Right hindlimb (tissue), 1 donor: ENCODE results near the gene TSTD1.
"Not testable (repeated sequence)": the region's sequence is repeated elsewhere in the genome, so short reads cannot be mapped to it uniquely, and the experiment has no call there.

Source experiments
- DNase-seq: peaks from one replicate; pipeline ENCODE4 v3.0.0-alpha.2; 2018

The TSTD1 gene

DNA sequence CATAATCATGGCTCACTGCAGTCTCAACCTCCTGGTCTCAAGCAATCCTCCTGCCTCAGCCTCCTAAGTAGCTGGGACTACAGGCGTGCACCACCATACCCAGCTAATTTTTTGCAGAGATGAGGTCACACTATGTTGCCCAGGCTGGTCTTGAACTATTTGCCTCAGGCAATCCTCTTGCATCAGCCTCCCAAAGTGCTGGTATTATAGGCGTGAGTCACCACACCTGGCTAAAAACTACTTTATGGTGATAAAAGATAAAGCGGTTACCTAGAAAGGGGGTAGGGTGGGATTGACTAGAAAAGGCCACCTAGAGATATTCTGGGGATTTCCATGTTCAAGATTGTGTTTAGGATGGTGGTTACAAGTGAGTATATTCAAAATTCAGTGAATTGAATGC is 5.0 kb downstream of the TSTD1 start:
- no peak for DNase-seq

DNA sequence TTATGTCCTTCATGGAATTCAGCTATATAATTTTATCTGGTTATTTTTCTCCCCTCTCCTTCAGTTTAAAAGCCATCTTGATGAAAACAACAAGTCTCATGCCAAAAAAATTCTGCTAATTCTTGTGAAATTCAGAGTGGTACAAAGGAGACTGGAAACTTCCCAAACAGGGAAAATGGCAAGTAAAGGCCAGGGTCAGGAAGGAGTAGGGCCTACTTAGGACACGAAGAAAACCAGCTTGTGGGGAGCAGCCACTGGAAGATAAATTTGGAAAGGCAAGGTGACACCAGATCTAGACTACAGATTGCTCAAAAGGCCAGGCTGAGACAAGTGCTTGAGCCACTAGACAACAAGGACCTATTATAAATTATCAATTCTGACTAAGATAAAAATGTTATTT is 6.4 kb downstream of the TSTD1 start:
- no peak for DNase-seq

- no peak for DNase-seq
Observed at GRCh38 chr1:161031874-161032273, 6.9 kb downstream of the TSTD1 start.

GRCh38 chr1:161029466-161029865 is 9.3 kb downstream of the TSTD1 start:
- not testable (repeated sequence) for DNase-seq

DNA sequence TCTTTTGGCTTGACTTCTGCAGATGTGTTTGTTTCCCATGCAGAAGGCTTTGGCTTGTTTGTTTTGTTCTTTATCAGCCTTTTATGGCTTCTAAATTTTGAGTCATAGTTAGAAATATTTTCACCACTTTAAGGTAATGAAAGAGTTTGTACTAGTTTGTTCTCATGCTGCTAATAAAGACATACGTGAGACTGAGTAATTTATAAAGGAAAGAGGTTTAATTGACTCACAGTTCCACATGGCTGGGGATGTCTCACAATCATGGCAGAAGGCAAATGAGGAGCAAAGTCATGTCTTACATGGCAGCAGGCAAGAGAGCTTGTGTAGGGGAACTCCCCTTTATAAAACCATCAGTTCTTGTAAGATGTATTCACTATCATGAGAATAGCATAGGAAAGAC is 11.8 kb downstream of the TSTD1 start:
- DNase-seq, result not testable (repeated sequence)

GRCh38 chr1:161022432-161022831 is 16.3 kb downstream of the TSTD1 start:
- not testable (repeated sequence) for DNase-seq

DNA sequence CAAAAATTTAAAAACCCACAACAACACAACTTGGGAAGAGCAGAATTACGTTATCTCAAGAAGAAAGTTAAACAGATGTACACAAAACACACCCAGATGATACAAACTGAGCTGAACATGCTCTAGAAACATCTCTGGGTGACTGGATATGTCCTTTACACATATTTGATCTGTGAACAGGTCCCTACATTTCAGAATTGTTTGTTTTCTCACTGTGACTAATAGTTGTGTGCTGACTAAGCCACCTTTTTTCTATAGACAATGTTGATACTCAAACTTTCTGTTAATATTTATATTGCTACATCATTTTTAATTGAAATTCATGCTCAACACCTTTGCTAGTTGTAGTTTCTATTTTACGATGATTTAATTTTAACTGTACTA is 16.8 kb downstream of the TSTD1 start:
- no peak for DNase-seq

- peak; percentile 71 for DNase-seq
Observed at GRCh38 chr1:161021165-161021969, 17.4 kb downstream of the TSTD1 start.

DNA sequence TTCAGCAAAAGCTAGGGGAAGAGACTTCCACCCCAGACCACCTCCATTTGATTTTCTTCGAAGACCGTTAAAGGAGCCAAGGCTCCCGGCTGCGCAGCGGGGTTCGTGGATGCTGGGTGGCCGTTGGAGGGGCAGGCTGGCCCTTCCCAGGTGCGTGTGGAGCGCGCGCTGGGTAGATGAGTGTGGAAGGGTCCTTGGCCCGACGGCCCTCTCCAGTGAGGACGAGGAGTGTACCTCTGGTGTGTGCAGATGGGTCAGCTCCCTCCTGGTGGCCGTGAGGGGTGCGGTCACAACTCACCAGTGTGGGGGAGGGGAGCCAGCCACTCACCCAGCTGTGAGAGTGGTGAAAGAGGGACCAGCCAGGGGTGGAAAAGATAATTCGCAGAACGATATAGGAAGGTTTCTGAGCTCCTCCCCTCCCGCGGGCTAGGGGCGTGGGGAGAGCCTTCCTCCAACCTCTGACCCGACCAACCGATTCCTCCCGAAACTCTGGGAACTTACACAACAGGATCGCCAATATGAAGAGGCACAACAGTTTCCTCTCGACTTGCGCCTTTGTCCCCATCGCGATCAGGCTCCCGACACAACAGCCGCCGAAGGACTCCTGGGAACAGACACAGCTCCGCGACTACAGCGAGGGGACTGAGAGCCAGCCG is 18.1 kb downstream of the TSTD1 start, which contains the start of gene F11R:
Gene F11R (minus strand): TSS at position 644 of the 656 bp plus-strand sequence. CDS start 79 bp downstream, at position 565.
- no peak for DNase-seq

DNA sequence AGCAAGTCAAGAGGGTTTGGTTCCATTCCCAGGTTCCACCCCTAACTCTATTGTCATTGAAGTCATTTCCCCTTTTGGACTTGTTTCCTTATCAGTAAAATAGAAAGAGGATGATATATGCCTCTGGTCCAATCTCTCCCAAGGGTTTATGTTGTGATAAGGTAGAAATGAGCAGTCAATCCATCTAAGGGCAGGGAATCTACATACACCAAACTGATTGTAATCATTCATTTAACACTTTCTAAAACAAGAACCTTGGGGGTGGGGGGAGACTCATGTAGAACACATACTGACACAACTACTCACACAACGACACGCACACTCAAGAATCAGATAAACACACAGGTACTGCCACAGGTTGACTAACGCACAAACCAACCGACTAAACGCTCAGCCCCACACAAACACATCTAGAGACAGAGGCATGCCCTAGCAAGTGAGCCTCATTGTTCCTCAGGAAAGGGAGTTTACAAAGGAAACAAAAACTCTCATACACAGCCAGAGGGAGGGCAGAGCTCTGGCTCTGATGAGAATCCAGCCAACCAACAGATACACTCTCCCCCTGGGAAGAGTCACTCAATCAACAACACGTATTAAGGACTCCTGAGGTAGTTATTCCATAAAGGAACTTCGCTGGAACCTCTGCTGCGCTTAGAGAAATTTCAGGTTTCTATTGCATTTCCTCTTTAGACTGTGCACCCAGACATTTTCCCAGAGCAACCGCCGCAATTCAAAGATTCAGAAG is 18.8 kb downstream of the TSTD1 start:
- DNase-seq, result no peak

DNA sequence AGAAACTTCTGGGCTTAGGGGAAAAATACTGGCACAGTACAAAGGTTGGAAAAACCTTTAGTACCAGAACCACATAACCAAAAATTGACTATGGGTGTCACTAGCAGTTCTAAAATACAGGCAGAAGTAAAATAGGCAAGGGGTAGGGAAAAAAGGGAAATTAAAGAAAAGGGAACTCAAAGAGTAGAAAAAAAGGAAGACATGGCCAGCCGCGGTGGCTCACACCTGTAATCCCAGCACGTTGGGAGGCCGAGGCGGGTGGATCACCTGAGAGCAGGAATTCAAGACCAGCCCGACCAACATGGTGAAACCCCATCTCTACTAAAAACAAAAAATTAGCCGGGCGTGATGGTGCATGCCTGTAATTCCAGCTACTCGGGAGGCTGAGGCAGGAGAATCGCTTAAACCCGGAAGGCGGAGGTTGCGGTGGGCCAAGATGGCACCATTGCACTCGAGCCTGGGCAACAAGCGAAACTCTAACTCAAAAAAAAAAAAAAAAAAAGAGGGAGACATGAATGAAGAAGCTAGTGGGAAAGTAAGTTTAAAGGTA is 19.6 kb downstream of the TSTD1 start:
- not testable (repeated sequence) for DNase-seq

GRCh38 chr1:161018631-161018930 is 20.2 kb downstream of the TSTD1 start:
- DNase-seq, result no peak

DNA sequence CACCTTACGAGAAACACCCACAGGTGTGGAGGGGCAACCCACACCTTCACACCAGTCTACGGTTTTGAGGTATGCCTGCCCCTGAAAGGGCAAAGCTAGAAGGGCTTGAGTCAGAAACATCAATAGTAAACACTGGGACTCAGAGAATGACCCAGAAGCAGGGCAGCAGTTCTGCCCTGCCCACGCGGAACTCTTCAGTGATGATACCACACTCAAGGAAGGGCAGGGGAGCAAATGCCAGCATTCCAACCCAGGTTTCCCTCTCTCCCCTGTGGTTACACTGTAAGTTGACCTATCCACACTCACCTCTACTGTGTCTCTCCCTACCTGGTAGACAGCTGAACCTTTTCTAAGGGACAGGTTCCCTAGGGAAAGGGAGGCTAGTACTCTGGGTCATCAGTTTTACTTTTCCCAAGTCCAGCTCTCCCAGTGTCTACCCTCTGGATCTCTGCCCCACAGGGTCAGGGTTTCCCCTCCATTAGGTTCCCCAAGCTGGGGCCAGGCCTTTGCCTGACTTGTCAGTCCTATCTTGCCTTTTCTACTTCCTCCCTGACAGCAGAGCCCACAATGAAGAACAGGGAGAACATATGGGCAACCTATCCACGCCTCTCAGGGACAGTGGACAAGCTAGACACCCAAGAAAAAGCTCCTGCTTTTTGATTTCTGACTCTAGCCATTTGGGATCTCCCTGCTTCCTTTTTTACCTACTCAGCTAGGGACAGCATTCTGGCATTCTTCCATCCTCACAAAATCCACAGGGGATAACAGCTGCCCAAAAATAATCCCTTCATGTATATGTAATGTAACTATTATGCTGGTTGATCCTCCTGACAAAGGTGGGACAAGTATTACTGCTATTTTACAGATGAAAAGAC is 20.8 kb downstream of the TSTD1 start:
- DNase-seq, result no peak

DNA sequence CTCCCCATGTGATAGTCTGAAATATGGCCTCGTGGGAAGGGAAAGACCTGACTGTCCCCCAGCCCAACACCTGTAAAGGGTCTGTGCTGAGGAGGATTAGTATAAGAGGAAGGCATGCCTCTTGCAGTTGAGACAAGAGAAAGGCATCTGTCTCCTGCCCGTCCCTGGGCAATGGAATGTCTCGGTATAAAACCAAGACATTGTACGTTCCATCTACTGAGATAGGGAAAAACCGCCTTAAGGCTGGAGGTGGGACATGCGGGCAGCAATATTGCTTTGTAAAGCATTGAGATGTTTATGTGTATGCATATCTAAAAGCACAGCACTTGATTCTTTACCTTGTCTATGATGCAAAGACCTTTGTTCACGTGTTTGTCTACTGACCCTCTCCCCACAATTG is 21.6 kb downstream of the TSTD1 start:
- not testable (repeated sequence) for DNase-seq

- DNase-seq, result not testable (repeated sequence)
Observed at GRCh38 chr1:161016683-161017082, 22.1 kb downstream of the TSTD1 start.

GRCh38 chr1:161013488-161014230 is 25.1 kb downstream of the TSTD1 start:
- peak; percentile 64 for DNase-seq

GRCh38 chr1:161013131-161013487 is 25.7 kb downstream of the TSTD1 start:
- no peak for DNase-seq

GRCh38 chr1:161012420-161012819 is 26.3 kb downstream of the TSTD1 start:
- no peak for DNase-seq

GRCh38 chr1:161009602-161010211 is 29.1 kb downstream of the TSTD1 start:
- DNase-seq, result no peak

- DNase-seq, result no peak
Observed at GRCh38 chr1:161008869-161009510, 29.8 kb downstream of the TSTD1 start.

DNA sequence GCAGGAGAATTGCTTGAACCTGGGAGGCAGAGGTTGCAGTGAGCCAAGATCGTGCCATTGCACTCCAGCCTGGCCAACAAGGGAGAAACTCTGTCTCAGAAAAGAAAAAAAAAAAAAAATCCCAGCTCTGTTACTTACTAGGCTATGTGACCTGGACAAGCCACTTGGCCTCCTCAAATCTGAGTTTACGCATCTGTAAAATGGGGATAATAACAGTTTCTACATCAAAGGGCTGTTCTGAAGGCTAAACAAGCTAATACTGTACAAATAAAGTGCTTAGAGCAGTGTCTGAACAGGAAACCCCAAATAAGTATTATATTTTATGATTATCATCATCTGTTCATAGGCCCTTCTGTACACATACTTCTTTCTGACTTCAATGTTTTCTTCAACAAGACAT is 31.4 kb downstream of the TSTD1 start:
- no peak for DNase-seq
